BE2C (cell line): Measurements from ENCODE around the gene EIF2B4.

ENCODE experiments used
- DNase-seq: peaks from one replicate; pipeline ENCODE4 v3.0.0-alpha.2; 2020
- H3K27me3 ChIP-seq: fragments of 250-450 bp; sonication (Bioruptor Pico); 2 replicates; pipeline ENCODE4 v1.5.1; 2020; ENCODE audit warnings: mild to moderate bottlenecking
- H3K36me3 ChIP-seq: fragments of 250-450 bp; sonication (Bioruptor Pico); 2 replicates; pipeline ENCODE4 v1.5.1; 2020; ENCODE audit warnings: mild to moderate bottlenecking
- H3K4me1 ChIP-seq: fragments of 250-450 bp; sonication (Bioruptor Pico); 2 replicates; pipeline ENCODE4 v1.5.1; 2020
- H3K4me3 ChIP-seq: 2 replicates; pipeline ENCODE4 v1.5.1; 2011; ENCODE audit warnings: low read depth, low read length
- H3K9me3 ChIP-seq: fragments of 250-450 bp; sonication (Bioruptor Pico); 2 replicates; pipeline ENCODE4 v1.5.1; 2020
- TF ChIP-seq, protein P1 (sequence below): IDR thresholded peaks from 2 replicates; pipeline ENCODE4 v1.5.1; 2012; ENCODE audit warnings: mild to moderate bottlenecking, low read depth, low read length

EIF2B4 gene

DNA sequence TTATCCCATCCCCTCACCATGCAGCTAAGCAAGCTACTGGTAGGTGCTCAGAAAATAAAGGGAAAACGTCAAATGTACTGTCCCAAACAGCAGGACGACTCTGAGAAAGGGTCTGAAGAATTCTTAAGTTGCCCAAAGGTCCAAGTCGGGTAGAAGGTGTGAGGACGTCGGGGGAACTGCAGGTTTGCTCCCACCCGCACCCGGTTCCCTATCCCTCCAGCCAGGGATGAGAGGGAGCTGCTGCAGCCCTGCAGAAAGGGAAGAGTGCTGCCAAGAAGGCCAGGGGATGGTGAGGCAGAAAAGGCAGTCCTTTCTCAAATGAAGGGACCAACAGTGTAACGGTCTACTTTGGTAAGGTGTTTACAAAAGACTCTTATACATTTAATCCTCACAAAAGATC is 55.0 kb downstream of the EIF2B4 start:
- Histone ChIP-seq H3K27me3 (no peaks in the 10 kb centered on the region), H3K9me3 (no peaks in the 10 kb centered on the region), H3K36me3 (no peaks in the 10 kb centered on the region), H3K4me3 (no peak overlapping the region), H3K4me1 (no peaks in the 10 kb centered on the region)
- TF ChIP-seq, protein P1, sequence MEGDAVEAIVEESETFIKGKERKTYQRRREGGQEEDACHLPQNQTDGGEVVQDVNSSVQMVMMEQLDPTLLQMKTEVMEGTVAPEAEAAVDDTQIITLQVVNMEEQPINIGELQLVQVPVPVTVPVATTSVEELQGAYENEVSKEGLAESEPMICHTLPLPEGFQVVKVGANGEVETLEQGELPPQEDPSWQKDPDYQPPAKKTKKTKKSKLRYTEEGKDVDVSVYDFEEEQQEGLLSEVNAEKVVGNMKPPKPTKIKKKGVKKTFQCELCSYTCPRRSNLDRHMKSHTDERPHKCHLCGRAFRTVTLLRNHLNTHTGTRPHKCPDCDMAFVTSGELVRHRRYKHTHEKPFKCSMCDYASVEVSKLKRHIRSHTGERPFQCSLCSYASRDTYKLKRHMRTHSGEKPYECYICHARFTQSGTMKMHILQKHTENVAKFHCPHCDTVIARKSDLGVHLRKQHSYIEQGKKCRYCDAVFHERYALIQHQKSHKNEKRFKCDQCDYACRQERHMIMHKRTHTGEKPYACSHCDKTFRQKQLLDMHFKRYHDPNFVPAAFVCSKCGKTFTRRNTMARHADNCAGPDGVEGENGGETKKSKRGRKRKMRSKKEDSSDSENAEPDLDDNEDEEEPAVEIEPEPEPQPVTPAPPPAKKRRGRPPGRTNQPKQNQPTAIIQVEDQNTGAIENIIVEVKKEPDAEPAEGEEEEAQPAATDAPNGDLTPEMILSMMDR = no peak
- DNase-seq = no peak

DNA sequence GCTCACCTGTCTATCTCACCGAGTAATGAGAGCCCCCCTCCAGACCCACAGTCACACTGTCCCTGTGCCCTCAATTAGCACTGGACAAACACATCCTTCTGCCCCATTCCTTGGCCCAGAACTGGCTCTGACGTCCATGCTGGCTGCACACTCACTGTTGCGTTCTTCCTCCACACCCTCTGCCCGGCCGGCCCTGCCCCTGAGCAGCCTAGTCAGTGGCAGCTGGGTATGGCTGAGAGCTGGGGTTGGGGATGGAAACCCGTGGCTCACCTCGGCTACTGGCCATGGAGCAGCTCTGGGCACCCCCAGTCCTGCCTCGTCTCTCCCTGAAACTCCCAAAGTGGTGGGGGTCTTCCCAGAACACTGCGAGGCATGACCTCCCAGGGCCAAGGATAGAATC is 55.4 kb downstream of the EIF2B4 start:
- H3K4me3 ChIP-seq = no peak overlapping the region
- no peaks in the 10 kb centered on the region for H3K36me3 ChIP-seq
- no peak for DNase-seq
- H3K9me3 ChIP-seq = no peaks in the 10 kb centered on the region
- H3K4me1 ChIP-seq = no peaks in the 10 kb centered on the region
- TF ChIP-seq, protein P1 = no peak
- no peaks in the 10 kb centered on the region for H3K27me3 ChIP-seq
